Activated CD4-positive, alpha-beta T cell treated with anti-CD3 and anti-CD28 coated beads, Interleukin-2, Interleukin-4, amounts not matched to agents 100 ng/mL and 50 ng/mL, durations not matched to agents 16 hours and 8 hours (primary cell): ENCODE data around the gene SHB.

Experiments
- DNase-seq: peaks from one replicate; pipeline ENCODE4 v3.0.0-alpha.2; 2020; ENCODE audit warnings: low spot score

Gene SHB

GRCh38 chr9:37953206-37953774 is 115.7 kb downstream of the SHB start:
- no peak for DNase-seq

GRCh38 chr9:37952731-37953130 is 116.3 kb downstream of the SHB start:
- DNase-seq, result no peak

GRCh38 chr9:37951671-37952449 is 117.2 kb downstream of the SHB start:
- no peak for DNase-seq

DNA sequence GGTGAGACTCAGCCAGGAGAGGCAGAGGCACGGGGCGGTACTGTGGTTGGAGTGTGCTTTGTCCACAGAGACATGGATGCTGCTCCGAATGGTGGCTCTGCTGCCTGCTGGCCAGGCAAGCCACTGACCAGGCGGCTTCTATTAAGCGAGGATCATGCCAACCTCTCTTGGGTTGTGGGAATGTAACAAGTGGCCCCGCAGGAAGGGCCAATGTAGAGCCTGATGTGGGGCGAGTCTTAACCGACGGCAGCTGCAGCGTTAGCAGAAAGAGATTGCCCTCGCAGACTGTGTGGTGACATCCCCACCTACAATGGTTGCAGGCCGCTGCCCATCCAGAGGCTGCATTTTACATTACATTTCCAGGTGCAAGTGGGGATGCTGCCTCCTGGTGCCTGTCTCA is 118.5 kb downstream of the SHB start:
- no peak for DNase-seq

DNA sequence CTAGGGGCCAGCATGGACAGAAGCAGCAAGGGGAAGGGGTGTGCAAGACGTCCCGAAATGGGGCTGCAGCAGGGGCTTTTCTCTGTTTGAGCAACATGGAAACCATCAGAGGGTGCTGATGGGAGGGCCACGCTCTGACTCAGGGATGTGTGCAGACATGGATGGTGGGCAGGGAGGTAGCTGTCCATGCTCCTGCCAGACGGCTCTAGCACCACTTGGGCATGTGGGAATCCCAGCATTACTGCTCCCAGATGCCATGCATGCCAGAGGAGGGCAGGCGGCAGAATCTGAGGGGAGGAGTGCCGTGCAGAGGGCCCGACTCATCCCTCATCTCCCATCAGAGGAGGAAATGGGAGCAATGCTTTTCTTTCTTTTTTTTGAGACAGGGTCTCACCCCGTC is 119.5 kb downstream of the SHB start:
- no peak for DNase-seq

GRCh38 chr9:37948417-37948980 is 120.5 kb downstream of the SHB start:
- DNase-seq, result no peak

- no peak for DNase-seq
These were observed 121.0 kb downstream of the SHB start for GRCh38 chr9:37947977-37948376.

GRCh38 chr9:37947471-37947870 is 121.6 kb downstream of the SHB start:
- DNase-seq, result no peak

DNA sequence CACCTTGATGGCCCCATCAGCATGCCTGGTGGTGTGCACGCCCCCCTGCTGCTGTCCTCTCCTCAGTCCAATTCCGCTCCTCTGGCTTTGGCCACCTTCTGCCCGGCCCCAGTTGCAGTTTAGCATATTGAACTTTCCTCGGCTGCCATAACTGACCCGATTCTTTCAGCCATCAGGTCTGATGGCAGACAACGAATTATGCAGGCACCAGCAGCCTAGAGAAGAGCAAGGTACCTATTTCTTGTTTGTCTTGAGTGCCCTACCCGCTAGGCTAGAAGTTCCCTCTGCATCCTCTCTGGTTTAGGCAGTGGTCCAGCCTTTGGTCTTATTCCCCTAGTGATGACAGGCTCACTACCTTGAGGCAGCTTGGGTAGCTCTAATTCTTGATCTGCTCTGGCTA is 122.1 kb downstream of the SHB start:
- DNase-seq, result no peak

DNA sequence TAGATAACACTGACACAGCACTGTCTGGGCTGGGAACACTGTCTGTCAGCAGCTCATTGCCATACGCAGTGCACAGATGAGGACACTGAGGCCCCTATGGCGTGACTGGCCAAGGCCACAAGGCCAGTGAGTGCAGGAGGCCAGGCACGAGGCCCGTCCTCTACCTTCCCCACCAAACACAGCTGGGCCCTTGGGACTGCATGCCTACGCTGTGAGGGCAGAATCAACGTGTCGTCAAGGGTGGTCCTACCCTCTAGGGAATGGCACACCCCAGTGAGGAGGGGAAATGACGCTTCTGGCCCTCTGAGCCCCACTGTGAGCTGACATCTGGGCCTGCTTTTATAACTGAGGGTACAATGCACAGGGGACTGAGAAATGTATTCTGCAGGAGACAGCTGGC is 123.0 kb downstream of the SHB start:
- no peak for DNase-seq

DNA sequence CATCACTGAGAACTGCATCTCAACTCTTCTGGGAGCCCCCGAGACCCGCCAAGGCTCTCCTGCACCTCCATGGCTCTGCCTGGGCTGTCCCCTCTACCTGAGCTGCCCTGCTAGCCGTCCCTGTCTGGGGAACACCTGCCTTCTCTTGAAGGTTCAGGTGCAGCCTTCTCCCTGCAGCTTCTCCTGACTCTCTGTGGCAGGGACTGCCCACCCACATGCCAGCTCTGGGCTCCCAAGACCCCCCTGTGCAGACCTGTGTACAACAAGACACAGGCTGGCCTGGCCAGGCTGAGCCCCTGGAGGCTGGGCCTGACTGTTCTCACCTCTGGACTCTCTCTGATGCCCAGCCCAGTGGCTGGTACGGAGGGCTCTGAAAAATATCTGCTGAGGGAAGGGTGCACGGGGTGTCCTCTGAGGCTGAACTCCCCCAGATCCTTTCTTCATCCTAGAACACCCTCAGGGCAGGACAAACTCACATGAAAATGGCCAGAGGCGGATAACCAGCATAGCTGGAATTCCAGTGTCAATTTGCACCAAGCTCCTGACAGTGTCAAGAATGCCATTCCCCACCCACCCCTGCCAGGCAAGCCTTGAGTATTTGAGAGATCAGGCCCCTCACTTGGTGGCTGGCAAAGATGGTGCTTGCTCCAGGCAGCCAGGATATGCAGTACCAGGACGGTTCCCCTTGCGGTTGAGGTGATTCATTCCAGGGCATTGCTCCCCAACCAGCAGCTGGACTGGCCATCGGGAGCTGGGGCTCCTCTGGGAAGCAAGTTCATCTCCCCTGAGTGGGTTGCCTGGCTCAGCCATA is 124.2 kb downstream of the SHB start:
- DNase-seq, result no peak

GRCh38 chr9:37944266-37944650 is 124.8 kb downstream of the SHB start:
- no peak for DNase-seq

GRCh38 chr9:37943345-37944265 is 125.4 kb downstream of the SHB start:
- no peak for DNase-seq

DNA sequence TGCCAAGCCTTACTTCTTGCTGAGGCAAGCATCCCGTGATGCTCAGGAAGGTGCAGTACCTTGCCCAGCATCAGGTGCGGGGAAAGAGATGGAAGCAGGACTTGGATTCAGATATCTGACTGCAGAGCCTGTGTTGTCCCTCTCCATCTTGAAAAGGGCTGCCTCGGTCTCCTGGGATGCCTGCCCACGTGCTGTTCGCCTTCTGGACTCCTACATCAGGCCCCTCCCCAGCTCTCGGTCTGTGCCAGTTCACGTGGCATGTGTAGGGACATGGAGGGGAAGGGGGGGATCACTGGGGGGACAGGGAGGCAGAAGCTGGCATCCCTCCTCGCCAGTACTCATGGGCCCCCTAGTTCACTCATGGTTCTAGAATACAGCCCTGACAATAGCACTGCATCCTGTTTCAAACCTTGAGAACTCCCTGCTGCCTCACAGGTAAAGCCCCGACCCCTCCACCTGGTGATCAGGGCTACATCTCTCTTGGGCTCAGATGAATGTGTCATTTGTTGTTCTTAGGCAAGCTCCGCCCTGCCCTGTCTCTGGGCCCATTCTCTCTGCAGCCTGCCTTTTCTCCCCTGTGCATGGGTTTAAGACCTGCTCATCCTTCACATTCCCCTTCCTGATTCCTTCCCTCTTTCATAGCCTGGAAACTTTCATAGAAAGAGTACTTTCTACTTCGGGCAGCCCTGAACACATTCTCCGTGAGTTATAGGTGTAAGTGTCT is 126.2 kb downstream of the SHB start:
- DNase-seq, result no peak

DNA sequence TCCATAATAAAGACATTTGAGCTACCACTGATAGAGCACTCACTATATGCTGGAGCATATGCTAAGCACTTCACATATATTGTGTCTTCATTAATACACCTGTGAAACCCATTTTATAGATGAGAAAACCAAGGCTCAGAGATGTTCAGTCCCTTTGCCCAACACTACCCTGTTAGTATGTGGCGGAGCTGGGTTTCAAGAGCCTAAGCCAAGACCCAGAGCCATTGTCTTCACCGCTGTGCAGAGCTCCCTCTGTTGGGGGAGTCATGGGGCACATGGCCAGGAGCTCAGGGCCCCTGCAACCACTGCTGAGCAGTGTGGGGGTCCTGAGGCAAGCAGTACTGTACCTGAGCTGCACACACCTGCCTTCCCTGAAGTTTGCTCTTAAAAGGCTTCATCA is 127.8 kb downstream of the SHB start:
- no peak for DNase-seq

GRCh38 chr9:37939575-37940095 is 129.4 kb downstream of the SHB start:
- no peak for DNase-seq

- no peak for DNase-seq
These were observed 130.7 kb downstream of the SHB start for GRCh38 chr9:37938121-37938891.

- DNase-seq, result no peak
These were observed 131.7 kb downstream of the SHB start for GRCh38 chr9:37937366-37937765.

DNA sequence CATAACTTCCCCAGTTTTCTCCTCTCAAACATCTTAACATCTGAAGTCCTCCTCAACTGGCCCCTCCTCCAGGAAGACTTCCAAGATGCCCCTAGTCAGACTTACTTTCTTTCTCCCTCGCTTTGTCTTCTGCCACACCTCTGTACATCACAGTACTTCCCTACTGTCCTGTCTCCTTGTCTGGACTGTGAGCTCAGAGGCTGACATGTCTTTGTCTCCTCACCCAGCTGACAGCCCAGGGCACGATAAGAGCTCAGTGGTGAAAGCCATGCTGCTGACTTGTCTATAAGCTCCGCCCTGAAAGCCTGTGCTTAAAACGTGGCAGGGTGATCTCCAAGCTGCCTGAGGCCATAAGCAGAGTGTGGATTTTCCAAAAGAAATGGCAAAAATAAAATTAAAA is 132.1 kb downstream of the SHB start:
- DNase-seq, result no peak

- DNase-seq, result no peak
These were observed 132.7 kb downstream of the SHB start for GRCh38 chr9:37936376-37936775.
